ENCODE results near the gene ZNF543. TPM values are rescaled to one million over a fixed set of nuclear protein-coding genes. Genes with fewer than 3 reads are reported as not detected.
A peak's percentile ranks its signal among the peaks of the same experiment; 100 is the strongest.
"Not testable (repeated sequence)": the region's sequence is repeated elsewhere in the genome, so short reads cannot be mapped to it uniquely, and the experiment has no call there.

The ZNF543 gene
- total RNA-seq: 14.0 and 16.1 TPM in 2 replicates

DNA sequence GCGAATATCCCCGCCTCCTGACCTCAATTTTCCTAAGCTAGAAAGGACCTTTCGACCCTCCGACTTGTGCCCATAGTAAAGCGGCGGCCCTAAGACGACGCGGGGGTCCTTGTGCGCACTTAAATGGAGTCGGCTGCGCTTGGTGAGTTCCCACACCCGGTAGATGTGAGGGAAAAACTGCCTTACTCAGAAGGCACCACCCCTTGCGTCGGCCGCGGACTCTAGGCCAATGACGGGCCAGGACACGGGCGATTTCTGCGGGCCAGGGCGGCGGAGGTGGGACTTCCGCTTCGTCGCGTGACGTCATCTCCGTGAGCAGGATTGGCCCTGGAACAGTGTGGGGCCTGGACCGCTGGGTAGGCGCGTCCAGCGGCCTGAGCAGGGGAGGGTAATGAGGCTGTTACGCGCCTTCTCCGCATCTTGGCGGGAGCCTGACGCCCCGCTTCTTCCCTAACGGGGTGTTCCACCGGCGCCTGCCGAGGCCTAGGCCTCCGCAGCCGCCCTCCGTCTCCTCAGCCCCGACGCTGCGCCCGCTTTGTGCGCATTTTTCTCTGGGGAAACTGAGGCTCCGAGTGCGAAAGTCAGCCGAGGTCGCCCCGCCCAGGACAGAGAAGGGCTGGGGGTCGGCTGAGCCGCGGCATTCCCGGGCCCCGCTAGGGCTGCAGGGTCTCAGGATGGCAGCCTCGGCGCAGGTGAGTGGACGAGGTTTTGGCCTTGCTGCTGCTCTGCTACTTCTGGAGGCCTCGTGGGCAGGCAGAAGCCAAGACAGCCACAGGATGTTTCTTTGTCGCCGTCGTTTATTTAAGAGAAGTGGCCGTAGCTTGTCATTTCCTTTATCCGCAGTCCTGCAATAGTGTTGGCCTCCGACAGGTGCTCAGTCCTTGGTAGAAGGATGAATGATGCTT lies at the start of gene ZNF543:
ZNF543 (plus strand) TSS at position 293 of the 905 bp plus-strand sequence; CDS start at position 675, 382 bp downstream.
- ChIA-PET CTCF (no interaction called here), POLR2A (interaction anchor here (0.6 to 1.9 kb wide), 8 partner anchors 19 to 1795 kb away, joined by 3 to 6 read pairs (median 5); partner anchors contain the start of genes TRAPPC2B, ZNF264, ZNF304 and ZNF547)
- H3K4me1 Mint-ChIP-seq: peaks cover 30% of the 10 kb centered on the region
- TF ChIP-seq, protein P1, sequence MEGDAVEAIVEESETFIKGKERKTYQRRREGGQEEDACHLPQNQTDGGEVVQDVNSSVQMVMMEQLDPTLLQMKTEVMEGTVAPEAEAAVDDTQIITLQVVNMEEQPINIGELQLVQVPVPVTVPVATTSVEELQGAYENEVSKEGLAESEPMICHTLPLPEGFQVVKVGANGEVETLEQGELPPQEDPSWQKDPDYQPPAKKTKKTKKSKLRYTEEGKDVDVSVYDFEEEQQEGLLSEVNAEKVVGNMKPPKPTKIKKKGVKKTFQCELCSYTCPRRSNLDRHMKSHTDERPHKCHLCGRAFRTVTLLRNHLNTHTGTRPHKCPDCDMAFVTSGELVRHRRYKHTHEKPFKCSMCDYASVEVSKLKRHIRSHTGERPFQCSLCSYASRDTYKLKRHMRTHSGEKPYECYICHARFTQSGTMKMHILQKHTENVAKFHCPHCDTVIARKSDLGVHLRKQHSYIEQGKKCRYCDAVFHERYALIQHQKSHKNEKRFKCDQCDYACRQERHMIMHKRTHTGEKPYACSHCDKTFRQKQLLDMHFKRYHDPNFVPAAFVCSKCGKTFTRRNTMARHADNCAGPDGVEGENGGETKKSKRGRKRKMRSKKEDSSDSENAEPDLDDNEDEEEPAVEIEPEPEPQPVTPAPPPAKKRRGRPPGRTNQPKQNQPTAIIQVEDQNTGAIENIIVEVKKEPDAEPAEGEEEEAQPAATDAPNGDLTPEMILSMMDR (IDR thresholded peaks at IDR 0.05): no peak
- peaks cover 17% of the 10 kb centered on the region for H3K27me3 Mint-ChIP-seq
- peak within 1 kb of the TSS; percentile 95 for H3K4me3 Mint-ChIP-seq
- peak; percentile 97 for ATAC-seq (ENCODE audit: low read depth)
- intact Hi-C loops (cut with micrococcal nuclease): loop anchor here (1.0 kb wide), 6 partner anchors 31 to 115 kb away; partner anchors contain the start of genes TRAPPC2B, ZNF304, ZNF460 and ZNF547
- DNase-seq: peak; percentile 90
- H3K27ac Mint-ChIP-seq: peak within 1 kb of the TSS; percentile 98
- H3K9me3 Mint-ChIP-seq: peaks cover 4% of the 10 kb centered on the region
- peaks cover 34% of the 10 kb centered on the region for H3K36me3 Mint-ChIP-seq (ENCODE audit: low read depth)

DNA sequence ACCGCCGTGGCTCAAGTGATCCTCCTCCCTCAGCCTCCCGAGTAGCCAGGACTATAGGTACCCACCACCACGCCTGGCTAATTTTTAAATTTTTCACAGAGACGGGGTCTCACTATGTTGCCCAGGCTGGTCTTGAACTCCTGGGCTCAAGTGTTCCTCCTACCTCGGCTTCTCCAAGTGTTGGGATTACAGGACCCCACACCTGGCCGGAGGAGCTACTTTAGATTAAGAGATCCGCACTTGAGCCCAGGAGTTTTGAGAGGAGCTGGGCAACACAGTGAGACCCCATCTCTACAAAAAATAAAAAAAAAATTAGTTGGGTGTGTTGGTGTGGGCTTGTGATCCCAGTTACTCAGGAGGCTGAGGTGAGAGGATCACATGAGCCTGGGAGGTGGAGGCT lies 49.0 kb upstream of the ZNF543 start:
- intact Hi-C loops (cut with micrococcal nuclease): no loop called here
- DNase-seq: no peak
- Mint-ChIP-seq H3K27me3 (no peaks in the 10 kb centered on the region), H3K4me1 (peaks cover 64% of the 10 kb centered on the region), H3K9me3 (no peaks in the 10 kb centered on the region), H3K4me3 (no peak overlapping the region), H3K36me3 (ENCODE audit: low read depth) (peaks cover 33% of the 10 kb centered on the region), H3K27ac (peak overlapping the region; percentile 25)
- no peak for ATAC-seq (ENCODE audit: low read depth)
- ChIA-PET CTCF (no interaction called here), POLR2A (interaction anchor here (0.6 to 3.8 kb wide), 5 partner anchors 8 to 62 kb away, joined by 3 to 23 read pairs (median 5); partner anchors contain the start of genes ZNF460 and ZNF805)
- TF ChIP-seq, protein P1 (IDR thresholded peaks at IDR 0.05): no peak

DNA sequence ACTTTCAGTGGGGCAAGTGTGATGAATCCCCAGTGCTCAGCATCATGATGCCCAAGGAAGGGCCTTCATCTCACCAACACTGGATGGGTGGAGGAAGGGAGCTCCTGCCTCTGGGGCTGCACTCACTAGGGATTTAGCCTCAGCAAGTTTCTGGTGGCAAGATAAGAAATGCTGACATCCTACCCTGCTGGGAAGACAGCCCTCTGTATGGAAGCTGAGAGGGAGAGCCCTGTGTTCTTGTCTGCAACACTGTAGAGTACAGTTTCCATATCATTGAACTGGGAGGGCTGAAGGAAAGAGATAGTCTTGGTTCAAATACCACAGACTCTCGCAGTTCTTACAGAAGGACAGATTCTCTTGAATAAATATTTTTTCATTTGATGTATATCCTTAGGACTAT lies 47.3 kb upstream of the ZNF543 start:
- Mint-ChIP-seq H3K27ac (peak overlapping the region; percentile 50), H3K4me1 (peaks cover 57% of the 10 kb centered on the region), H3K4me3 (no peak overlapping the region), H3K9me3 (no peaks in the 10 kb centered on the region), H3K27me3 (no peaks in the 10 kb centered on the region), H3K36me3 (ENCODE audit: low read depth) (peaks cover 34% of the 10 kb centered on the region)
- intact Hi-C loops (cut with micrococcal nuclease): no loop called here
- ChIA-PET POLR2A (interaction anchor here (0.7 to 2.3 kb wide), 5 partner anchors 8 to 32 kb away, joined by 3 to 11 read pairs (median 6); partner anchors contain the start of gene ZNF805), CTCF (no interaction called here)
- TF ChIP-seq, protein P1 (IDR thresholded peaks at IDR 0.05): no peak
- DNase-seq: no peak
- no peak for ATAC-seq (ENCODE audit: low read depth)

DNA sequence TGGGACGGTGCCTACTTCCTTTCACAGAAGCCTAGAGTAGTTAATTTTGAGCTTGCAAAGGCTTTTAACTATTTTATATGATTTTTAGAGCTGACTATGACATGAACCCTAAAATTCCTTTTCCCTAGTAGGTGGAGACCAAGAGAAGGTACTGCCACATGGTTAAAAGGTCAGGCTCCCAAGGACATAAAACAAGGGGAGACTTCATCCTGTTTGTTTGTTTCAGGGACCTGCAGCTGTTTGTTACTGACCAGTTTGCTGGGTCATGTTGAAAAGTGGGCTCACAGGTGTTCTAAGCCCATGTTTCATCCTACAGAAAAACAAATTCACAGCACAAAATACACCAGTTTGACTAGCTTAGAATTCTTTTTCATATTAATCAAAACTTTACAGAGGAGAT lies 43.8 kb upstream of the ZNF543 start:
- intact Hi-C loops (cut with micrococcal nuclease): no loop called here
- DNase-seq (no peak), ATAC-seq (ENCODE audit: low read depth) (no peak)
- CTCF ChIA-PET: no interaction called here
- POLR2A ChIA-PET: interaction anchor here (1.2 to 1.6 kb wide), 2 partner anchors 9 to 36 kb away, joined by 3 to 6 read pairs; partner anchors contain the start of gene ZNF805
- Mint-ChIP-seq H3K4me3 (no peak overlapping the region), H3K27me3 (no peaks in the 10 kb centered on the region), H3K27ac (no peak overlapping the region), H3K36me3 (ENCODE audit: low read depth) (peaks cover 28% of the 10 kb centered on the region), H3K9me3 (no peaks in the 10 kb centered on the region), H3K4me1 (peaks cover 39% of the 10 kb centered on the region)
- TF ChIP-seq, protein P1 (IDR thresholded peaks at IDR 0.05): no peak

DNA sequence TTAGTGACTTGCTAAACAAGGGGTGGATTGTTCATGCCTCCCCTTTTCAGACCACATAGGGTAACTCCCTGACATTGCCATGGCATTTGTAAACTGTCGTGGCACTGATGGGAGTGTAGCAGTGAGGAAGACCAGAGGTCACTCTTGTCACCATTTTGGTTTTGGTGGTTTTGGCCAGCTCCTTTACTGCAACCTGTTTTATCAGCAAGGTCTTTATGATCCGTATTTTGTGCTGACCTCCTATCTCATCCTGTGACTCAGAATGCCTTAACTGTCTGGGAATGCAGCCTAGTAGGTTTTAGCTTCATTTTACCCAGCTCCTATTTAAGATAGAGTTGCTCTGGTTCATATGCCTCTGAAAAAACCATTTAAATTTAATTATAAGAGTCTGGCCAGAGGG lies 41.8 kb upstream of the ZNF543 start:
- DNase-seq; H3K4me3 Mint-ChIP-seq; ATAC-seq (ENCODE audit: low read depth); H3K27me3 Mint-ChIP-seq; intact Hi-C loops (cut with micrococcal nuclease); H3K9me3 Mint-ChIP-seq; CTCF ChIA-PET: not testable (repeated sequence)
- Mint-ChIP-seq H3K4me1 (peaks cover 44% of the 10 kb centered on the region), H3K36me3 (ENCODE audit: low read depth) (peaks cover 32% of the 10 kb centered on the region), H3K27ac (peak overlapping the region; percentile 53)
- POLR2A ChIA-PET: interaction anchor here (1.1 to 1.4 kb wide), 3 partner anchors 9 to 84 kb away, joined by 4 to 12 read pairs (median 5); no protein-coding TSS in a partner anchor

Data from activated B cell treated with CpG ODN at 0.5 μM for 24 hours (primary cell).